NCI-H226 (cell line): ENCODE data around the gene CFAP61.
"Not testable (repeated sequence)": the region's sequence is repeated elsewhere in the genome, so short reads cannot be mapped to it uniquely, and the experiment has no call there.

Source experiments
- DNase-seq: peaks from one replicate; pipeline ENCODE4 v3.0.0-alpha.2; 2015

The CFAP61 gene

DNA sequence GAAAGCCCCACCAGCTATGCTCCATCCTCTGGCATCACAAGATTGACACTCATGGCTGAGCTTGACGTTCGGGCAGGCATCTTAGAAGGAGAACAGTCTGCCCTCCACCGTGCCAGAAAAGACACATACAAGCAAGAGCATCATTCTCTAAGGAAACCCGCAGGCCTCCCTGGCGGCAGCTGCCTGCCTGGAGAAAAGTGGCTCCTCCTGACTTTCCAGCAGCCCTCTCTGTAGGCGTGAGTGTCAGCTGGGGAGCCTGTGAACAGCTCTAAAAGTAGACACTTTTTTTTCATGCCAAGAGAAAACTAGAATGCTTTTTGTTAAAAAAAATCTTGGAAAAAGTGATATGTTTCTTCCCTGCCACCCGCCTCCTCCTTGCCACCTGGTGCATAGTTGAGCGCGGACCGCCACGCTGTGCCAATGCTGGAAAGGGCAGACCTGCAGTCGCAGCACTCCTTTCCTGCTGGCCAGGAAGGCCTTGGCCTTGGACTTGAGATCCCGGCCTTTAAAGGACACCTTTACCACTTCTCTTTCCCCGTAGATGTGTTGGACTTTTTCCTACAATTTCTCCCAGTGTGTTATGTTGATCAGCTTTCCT, 285.9 kb downstream of the CFAP61 start:
- no peak for DNase-seq

DNA sequence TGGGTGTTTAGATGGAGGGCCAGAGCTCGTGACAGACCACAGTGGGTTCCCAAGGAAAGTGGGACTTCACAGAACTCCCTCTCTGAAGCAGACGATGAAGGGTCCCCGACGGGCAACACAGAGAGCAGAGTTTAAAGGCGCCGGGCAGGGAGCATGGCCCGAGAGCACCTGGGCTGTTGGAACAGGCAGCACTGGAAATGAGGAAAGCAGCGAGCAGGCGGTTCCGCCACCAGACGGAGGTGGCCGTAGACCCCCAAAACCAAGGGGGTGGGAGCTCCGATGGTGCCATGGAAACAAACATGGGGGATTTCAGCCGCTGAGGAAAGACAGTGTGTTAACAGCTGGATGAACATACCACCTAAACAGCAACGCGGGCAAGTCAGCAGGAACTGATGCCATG, 288.1 kb downstream of the CFAP61 start:
- no peak for DNase-seq

DNA sequence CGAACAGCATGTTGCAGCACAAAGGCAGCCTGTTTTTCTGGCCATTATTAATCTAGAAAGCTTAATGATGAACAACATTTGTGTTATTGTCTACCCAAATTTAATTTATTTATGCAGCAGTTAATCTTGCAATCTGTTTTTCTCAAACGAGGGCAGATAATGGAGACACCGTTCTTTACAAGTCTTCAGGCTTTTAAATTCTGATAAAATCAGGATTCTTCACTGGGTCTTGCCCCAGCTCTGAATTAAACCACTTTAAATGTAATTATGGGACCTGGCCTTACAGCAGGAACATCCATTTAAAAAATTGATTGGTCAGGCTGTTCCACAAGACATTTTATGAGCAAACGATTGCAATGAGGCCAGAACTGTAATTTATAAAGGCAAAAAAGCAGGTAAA, 289.0 kb downstream of the CFAP61 start:
- DNase-seq: no peak

DNA sequence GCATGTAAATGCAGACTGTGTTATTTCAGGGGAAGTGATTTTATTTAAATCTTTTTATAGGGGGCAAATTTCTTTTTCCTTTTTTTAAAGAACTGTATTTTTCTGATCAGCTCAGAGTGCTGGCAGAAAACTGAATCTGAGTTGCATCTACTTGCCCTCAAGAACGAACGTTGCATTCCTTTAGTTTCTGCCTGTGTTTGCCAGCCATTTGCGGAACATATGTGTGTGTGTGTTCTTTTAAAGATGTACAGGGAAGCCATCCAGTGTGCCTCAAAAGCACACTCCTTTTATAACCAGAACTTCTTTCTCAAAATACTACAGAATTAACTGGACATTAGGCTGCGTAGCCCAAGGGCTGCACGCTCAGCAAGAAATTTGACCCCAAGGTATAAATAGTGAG, 289.7 kb downstream of the CFAP61 start:
- DNase-seq: no peak

DNA sequence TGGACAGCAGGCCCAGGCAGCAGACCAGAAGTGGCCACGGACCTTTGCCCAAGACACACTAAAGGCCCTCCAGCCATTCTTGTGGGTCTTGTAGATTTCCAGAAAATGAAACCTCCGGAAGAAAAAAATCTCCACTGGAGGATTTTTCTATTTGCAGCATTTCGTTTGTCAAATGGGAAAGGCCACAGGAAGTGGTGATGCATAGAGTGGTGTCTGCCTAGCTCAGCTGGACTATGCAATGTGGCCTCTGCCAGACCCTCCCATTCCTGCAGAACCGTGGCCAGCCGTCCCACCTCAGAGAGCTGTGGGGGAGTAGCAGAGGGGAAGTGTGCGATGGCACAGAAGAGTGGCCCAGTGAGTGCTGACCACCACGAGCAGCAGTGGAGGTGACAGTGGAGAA, 291.6 kb downstream of the CFAP61 start:
- no peak for DNase-seq

DNA sequence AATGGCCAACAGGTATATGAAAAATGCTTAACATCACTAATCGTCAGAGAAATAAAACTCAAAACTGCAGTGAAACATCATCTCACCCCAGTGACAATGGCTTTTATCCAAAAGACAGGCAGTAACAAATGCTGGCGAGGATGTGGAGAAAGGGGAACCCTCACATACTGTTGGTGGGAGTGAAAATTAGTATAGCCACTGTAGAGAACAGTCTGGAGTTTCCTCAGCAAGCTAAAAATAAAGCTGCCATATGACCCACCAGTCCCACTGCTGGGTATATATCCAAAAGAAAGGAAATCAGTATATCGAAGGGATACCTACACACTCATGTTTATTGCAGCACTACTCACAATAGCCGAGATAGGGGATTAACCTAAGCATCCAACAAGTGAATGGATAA, 292.1 kb downstream of the CFAP61 start:
- no peak for DNase-seq

DNA sequence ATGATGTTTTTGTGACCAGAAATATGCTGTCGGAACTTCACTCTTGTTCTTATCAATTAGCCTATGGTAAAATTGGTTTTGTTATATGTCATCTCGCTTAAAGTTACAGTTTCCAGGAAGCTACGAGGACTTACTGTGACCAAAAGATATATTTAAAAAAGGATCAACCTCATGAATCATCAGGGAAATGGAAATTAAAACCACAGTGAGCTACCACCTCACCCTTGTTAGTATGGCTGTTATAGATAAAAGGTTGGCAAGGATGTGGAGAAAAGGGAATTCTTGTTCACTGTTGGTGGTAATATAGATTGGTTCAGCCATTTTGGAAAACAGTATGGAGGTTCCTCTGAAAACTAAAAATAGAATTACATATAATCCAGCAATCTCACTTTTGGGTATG, 301.2 kb downstream of the CFAP61 start:
- no peak for DNase-seq

DNA sequence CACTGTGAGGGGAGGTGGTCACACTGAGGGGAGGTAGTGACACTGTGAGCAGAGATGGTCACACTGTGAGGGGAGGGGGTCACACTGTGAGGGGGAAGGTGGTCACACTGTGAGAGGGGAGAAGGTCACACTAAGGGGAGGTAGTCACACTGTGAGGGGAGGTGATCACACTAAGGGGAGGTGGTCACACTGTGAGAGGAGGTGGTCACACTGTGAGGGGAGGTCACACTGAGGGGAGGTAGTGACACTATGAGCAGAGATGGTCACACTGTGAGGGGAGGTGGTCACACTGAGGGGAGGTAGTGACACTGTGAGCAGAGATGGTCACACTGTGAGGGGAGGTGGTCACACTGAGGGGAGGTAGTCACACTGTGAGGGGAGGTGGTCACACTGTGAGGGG, 303.2 kb downstream of the CFAP61 start:
- DNase-seq: not testable (repeated sequence)

DNA sequence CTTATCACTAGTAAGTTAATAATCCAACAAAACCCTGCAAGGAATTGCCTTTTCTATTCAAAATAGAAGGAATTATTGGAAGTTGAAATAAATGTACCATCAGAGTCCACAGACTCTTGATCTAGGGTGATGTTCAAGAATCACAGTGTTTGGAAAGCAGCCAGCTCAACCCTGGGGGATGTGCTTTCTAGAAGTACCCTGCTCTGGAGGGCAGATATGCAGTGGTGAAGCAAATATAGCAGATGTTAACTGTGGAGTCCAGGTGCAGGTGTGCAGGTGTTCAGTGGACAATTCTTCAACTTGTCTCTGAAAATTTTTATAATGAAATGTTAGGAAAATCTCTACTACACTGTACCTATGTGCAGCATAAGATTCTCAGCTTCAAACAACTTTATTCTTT, 306.5 kb downstream of the CFAP61 start:
- DNase-seq: no peak

DNA sequence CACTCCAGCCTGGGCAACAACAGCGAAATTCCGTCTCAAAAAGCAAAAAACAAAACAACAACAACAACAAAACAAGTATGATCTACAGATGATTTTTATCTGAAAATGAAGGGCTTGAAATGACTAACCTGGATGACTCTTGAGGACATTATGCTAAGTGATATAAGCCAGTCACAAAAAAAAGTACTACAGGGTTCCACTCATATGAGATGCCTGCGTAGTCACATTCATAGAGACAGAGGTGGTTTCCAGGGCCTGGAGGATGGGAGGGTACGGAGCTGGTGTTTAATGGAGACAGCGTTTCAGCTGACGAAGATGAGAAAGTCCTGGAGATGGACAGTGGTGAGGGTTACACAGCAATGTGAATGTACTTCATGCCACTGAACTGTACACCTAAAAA, 307.3 kb downstream of the CFAP61 start:
- no peak for DNase-seq

DNA sequence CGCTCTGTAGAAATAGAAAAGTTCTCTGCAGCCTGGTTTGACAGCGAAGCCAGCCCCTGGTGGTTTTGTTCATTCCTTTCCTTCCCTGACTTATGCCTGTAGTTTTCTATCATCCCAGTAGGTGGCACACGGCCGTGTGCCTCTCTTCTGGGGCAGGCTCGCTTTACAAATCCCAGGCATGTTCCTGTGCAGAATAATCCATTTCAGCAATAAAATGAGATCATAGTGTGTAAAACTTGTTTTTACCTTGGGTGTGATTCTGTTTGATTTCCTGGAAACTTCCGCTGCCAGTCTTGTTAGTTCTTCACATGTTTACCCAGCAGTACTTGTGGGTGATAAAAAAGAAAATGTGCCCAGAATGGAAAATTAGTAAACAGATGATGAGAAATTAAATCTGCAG, 308.1 kb downstream of the CFAP61 start:
- DNase-seq: peak; percentile 28

DNA sequence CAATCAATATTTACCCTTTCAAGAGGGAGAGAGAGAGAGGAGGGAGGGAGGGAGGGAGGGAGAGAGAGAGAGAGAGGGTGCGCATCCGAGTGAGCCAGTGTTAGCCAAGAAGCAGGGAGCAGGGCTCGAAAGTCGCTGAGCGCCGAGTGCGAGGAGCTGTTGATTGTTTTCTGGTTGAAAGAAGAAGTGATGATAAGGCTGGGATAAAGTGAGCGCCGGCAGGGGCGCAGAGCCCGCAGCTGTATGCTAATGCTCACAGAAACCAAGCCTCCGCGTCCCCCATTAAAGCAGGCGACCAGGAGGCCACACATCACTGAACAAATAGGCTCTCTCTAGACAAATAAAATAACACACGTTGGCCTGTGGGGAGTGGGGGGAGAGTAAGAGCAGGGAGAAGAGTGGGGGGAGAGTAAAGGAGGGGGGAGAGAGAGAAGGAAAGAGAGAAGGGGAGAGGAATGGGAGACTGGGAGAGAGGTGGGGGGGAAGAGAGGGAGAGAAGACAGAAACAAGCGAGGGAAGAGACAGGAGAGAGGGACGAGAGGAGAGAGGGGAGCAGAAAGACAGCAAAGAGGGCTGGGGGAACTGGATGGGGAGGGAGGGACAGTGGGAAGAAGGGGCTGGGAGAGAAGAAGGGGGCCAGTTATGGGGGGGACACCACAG, 310.6 kb downstream of the CFAP61 start:
- DNase-seq: no peak

DNA sequence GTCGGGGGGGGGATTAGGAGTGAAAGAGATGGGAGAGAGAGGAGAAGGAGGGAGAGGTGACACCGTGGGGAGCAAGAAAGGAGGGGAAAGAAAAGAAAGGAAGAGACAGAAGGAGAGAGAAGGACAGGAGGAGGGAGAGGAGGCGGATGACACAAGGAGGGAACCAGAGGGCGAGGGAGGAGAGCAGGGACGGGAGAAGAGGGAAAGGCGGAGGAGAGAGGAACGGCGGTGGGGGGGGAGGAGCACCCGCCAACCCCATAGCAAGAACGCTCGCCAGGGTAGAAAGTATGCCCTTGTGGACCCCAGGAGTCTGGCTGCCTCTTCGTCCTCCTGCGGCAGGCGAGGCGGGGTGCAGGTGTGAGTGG, 311.1 kb downstream of the CFAP61 start:
- no peak for DNase-seq

DNA sequence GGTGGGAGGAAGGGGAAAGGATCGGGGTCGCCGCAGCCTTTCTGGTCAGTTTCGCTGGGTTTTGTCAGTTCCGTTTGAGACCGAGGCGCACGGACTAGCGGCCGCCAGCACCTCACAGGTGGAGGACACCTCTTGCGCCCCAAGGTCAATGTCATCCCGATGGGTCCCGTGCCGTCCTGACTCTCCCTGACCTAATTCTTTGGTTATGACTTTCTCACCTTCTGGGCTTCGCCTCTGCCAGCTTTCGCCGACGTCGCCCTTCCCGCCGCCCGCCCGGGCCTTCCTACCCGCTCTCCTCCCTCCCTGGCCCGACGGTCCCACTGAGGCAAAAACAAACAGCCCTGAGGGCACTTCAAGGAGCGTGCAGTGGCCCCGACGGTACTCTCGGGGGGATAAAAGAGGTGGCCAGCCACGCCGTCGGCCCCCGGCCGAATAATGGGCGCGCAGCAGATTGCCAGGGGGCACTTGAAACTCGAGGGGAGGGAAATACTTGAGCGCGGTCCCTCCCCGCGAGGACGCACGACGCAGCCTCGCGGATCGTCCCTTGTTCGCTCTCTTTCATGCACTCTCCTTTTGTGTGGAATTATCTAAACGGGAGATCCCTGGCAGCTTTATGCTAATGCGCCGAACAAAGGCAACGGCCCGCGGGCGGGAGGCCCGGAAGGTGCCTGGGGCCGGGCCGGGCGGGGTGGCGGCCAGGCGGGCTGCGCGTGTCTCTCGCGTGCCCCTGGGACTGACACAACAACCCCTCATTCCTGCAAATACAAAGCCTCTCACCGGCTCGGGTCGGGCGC, 311.7 kb downstream of the CFAP61 start:
- DNase-seq: no peak

DNA sequence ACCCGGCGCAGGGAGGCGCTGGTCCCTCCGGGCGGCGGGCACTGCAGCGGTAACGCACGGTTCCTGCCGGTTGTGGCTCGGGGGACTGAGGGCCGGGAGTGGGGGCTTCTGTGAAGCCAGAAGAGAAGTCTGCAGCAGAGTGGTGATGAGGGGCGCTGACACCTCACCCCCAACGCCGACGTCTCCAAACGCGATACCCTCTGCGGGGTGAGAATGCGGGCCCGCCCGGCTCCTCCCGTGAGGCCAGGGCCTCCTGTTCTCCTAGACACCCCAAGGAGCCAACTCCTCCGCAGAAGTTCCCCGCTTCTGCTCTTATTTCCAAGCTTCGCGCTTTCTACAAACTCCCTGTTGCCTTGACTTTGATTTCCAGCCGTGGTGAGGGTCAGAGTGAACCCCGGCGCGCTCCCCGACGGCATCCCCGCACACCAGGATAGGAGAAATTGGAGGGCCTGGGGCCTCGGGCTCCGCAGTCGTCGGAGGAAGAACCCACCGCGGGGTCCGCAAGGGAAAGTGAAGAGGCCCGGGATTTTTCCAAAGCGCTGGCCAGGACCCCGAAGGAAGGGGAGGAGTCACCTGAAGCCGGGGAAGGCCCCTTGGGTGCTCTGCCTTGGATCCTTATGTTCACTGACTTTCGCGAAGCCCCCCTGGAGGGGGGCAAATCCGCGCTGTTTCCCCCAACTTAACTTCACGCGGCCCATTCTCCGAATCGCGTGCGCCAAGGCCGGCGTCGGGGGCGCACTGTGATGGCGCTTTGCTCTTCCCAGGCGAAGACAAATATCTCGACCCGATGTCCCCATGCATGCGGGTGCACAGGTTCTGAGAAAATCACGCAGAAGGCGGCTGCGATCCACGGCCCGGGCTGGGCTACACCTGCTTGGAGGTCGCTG, 312.5 kb downstream of the CFAP61 start:
- DNase-seq: no peak

DNA sequence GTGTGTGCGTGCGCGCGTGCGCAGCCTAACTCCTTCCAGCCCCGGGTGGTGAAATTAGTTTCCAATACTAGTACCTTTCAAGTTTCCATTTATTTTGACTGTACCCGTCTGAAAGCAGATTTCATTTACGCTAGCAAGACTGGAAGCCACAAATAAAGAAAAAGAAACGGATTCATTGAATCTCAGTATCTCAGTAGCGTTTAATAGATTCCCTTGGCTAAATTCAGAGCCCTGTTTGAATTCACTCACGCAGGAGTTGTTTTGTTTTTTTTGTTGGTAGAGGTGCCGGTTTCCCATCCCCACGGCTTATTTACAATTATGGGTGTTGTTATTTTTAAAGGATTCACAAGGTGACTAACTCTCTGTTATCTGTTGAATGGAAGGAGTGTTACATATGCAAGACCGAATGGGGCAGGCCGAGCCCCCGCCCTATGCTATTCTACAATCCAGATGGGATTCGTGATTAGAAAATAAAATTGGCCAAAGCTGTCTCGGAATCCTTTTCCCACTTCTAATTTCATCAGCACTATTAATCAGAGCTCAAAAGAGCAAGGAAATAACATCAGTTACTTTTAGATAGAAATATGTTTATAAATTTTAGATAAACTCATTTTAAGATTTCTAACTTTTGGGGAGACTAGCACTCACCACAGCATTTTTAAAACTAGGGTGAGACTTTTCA, 313.3 kb downstream of the CFAP61 start:
- DNase-seq: no peak

DNA sequence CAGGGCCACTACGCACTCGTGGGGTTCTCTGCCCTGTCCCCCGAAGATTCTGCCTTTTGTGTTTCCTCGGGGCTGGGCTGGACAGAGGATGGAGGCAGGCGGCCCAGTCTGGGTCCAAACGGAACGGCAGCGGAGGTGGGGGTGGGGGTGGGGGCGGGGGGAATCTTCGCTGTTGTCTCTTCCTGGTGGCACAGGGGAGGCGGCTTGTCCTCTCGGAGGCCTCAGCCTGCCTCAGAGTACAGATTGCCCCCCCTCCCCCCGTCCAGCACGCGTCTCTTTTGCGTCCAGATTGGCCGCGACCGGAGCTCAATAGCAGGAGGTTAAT, 314.2 kb downstream of the CFAP61 start:
- no peak for DNase-seq

DNA sequence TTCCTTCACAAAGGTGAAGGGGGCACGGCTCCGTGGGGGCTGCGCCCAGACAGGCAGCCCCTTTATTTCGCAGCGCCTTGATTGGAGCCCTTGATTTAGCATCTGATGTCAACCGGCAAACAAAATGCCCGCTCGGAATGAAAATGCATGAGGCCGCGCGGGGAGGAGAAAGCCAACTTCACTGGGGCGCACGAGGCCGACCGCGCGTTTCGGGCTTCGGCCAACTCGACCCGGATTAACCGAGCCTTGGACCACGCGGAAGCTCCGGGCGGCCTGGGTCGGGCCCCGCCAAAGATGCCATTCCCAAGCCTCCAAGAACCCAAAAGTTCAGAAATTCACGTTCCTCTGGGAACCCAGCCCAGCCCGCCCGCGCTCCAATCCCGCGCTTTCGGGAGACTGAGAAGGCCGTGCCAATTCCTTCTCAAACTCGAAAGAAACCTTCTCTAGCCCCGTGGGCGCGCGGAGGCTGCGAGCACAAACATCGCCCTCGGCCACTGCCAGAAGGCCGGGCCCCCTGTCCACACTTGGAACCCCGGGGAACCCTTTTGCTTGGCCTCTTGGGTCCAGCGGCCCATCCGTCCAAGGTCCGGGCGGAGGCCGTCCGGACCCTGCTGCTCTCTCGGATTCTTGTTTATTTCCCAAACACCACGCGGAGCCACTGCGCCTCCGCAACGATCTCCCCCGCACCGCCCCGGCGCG, 314.7 kb downstream of the CFAP61 start:
- no peak for DNase-seq

DNA sequence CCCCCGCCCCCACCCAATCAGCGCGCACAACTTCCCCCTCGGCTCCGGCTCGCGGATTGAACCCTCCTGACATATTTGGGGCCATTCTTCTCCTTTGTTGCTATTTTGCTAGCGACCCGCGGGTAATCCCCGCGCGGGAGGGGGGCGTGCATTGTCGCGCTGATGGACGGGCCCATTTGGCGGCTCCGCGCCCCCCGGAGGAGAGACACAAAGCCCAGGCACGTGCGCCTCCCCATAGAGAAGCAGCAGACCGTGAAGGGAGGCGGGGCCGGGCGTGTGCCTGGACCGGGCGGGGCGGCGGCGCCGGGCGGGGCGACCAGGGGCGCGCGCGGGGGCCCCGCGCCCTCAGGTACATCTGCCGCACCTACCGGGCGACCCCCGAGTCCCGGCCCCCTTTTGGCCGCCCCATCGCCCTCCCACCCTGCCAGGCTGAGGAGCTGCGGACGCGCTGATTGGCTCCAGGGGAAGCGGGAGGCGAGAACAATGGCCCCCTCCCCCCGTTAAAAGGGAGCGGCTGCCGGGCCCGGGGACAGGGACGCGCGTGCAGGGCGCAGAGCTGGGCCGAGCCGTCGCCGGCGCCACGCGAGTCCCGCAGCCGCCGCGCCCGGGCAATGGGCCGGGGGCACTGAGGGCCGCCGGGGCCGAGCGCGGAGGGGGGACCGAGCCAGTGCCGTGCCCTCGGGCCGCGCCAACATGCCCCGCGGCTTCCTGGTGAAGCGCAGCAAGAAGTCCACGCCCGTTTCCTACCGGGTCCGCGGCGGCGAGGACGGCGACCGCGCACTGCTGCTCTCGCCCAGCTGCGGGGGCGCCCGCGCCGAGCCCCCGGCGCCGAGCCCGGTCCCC, 315.5 kb downstream of the CFAP61 start, which contains the start of gene INSM1:
Gene INSM1, plus strand, starts transcription at position 530 of the 843 bp plus-strand sequence. Its CDS starts 164 bp downstream, at position 694.
- no peak for DNase-seq

DNA sequence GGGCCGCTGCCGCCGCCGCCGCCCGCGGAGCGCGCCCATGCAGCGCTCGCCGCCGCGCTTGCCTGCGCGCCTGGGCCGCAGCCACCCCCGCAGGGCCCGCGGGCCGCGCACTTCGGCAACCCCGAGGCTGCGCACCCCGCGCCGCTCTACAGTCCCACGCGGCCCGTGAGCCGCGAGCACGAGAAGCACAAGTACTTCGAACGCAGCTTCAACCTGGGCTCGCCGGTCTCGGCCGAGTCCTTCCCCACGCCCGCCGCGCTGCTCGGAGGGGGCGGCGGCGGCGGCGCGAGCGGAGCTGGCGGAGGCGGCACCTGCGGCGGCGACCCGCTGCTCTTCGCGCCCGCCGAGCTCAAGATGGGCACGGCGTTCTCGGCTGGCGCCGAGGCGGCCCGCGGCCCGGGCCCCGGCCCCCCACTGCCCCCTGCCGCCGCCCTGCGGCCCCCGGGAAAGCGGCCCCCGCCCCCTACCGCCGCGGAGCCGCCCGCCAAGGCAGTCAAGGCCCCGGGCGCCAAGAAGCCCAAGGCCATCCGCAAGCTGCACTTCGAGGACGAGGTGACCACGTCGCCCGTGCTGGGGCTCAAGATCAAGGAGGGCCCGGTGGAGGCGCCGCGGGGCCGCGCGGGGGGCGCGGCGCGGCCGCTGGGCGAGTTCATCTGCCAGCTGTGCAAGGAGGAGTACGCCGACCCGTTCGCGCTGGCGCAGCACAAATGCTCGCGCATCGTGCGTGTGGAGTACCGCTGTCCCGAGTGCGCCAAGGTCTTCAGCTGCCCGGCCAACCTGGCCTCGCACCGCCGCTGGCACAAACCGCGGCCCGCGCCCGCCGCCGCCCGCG, 316.3 kb downstream of the CFAP61 start:
- DNase-seq: no peak
